LNCaP clone FGC (cell line): ENCODE results near the gene SPTLC2.

Experiments
- DNase-seq: peaks from one replicate; pipeline ENCODE4 v3.0.0-alpha.2; 2011; ENCODE audit warnings: low read depth
- H3K4me3 ChIP-seq: 2 replicates; pipeline ENCODE4 v1.5.1; 2011; ENCODE audit warnings: mild to moderate bottlenecking, low read depth, low read length, control low read depth
- CTCF ChIP-seq: IDR thresholded peaks from 2 replicates; pipeline ENCODE4 v1.5.1; 2012; ENCODE audit warnings: mild to moderate bottlenecking; ENCODE audit not compliant: control insufficient read depth, insufficient read depth; ENCODE audit errors: extremely low read depth

Gene SPTLC2

GRCh38 chr14:77603031-77603430 lies 13.4 kb downstream of the SPTLC2 start:
- H3K4me3 ChIP-seq, result no peak overlapping the region
- no peak for DNase-seq
- no peak for TF ChIP-seq CTCF

- DNase-seq, result no peak
- no peak overlapping the region for H3K4me3 ChIP-seq
- no peak for TF ChIP-seq CTCF
These were observed 14.4 kb downstream of the SPTLC2 start for GRCh38 chr14:77601846-77602619.

- H3K4me3 ChIP-seq, result no peak overlapping the region
- no peak for TF ChIP-seq CTCF
- no peak for DNase-seq
These were observed 16.5 kb downstream of the SPTLC2 start for GRCh38 chr14:77599889-77600288.

DNA sequence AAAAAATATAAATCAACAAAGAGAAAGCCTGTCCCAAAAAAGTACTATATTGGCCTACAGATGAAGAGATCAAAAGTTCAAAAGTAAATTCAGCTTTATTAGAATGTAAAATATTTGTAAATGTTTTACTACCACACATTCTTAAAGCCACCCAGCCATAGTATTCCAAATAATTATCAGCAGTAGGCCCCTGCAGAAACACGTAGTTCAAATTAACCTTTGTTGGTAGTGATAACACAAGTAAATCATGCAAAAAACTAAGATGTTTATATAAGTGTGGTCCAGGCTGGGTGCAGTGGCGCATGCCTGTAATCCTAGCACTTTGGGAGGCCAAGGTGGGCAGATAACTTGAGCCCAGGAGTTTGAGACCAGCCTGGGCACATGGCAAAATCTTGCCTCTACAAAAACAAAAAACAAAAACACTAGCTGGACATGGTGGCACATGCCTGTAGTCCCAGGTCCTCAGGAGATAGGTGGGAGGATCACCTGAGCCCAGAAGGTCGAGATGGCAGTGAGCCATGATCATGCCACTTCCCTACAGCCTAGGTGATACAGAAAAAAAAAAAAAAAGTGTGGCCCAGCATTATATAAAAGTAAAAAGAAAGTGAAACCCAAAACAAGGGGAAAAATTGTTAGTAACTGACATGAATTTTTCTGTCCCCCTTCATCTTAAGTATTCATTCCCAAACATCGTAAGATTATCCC lies 17.9 kb downstream of the SPTLC2 start:
- no peak for DNase-seq
- H3K4me3 ChIP-seq, result no peak overlapping the region
- no peak for TF ChIP-seq CTCF

GRCh38 chr14:77593501-77593961 lies 22.9 kb downstream of the SPTLC2 start:
- TF ChIP-seq CTCF, result no peak
- no peak overlapping the region for H3K4me3 ChIP-seq
- no peak for DNase-seq

DNA sequence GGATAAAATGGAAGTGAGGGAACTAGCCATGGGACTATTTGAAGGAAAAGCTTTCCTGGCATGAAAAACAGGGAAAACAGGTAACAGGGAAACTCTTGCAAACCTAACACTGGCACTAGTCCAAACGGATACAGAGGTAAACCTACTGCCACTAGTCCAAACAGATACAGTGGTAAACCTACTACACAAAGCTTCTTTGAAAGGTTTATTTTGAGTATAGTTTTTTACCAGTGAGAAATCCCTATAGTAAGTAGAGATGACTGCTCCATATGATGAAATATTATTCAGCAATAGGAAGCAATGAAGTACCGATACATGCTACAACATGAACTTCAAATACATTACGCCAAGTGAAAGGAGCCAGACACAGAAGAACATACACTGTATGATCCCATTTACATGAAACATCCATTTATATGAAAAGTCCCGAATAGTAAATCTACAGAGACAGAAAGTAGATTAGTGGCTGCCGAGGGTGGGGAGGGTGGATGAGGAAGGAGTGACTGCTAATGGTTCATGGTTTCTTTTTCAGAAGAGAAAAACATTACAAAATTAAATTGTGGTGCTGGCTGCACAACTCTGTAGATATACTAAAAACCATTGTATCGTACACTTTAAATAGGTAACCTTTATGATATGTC lies 25.5 kb downstream of the SPTLC2 start:
- H3K4me3 ChIP-seq, result no peak overlapping the region
- peak; percentile 88 for DNase-seq
- no peak for TF ChIP-seq CTCF
